GM21360 (cell line): Measurements from ENCODE around the gene AFP.

Experiments
- ATAC-seq: cut with Tn5 transposase; IDR thresholded peaks from one replicate; pipeline ENCODE4 v1.9.1; 2021; ENCODE audit warnings: mild to moderate bottlenecking, moderate library complexity; ENCODE audit not compliant: unreplicated experiment

The AFP gene

GRCh38 chr4:73413294-73413755 is 22.7 kb upstream of the AFP start:
- ATAC-seq: no peak

- no peak for ATAC-seq
These were observed 21.1 kb upstream of the AFP start for GRCh38 chr4:73414936-73415271.

- no peak for ATAC-seq
These were observed 20.2 kb upstream of the AFP start for GRCh38 chr4:73415807-73416238.

- ATAC-seq: no peak
These were observed 19.5 kb upstream of the AFP start for GRCh38 chr4:73416423-73417087.

- no peak for ATAC-seq
These were observed 18.7 kb upstream of the AFP start for GRCh38 chr4:73417342-73417741.

- ATAC-seq: no peak
These were observed 18.0 kb upstream of the AFP start for GRCh38 chr4:73417973-73418372.

GRCh38 chr4:73418677-73419076 is 17.3 kb upstream of the AFP start:
- no peak for ATAC-seq

GRCh38 chr4:73419106-73420038 is 16.6 kb upstream of the AFP start:
- no peak for ATAC-seq

GRCh38 chr4:73420615-73421014 is 15.4 kb upstream of the AFP start:
- no peak for ATAC-seq

- ATAC-seq: no peak
These were observed 14.1 kb upstream of the AFP start for GRCh38 chr4:73421708-73422457.

- no peak for ATAC-seq
These were observed 13.6 kb upstream of the AFP start for GRCh38 chr4:73422458-73422752.

- no peak for ATAC-seq
These were observed 12.8 kb upstream of the AFP start for GRCh38 chr4:73423184-73423583.

GRCh38 chr4:73426666-73427065 is 9.4 kb upstream of the AFP start:
- ATAC-seq: no peak

- no peak for ATAC-seq
These were observed 6.9 kb upstream of the AFP start for GRCh38 chr4:73429118-73429517.

GRCh38 chr4:73429826-73430587 is 6.0 kb upstream of the AFP start:
- ATAC-seq: no peak

- ATAC-seq: no peak
These were observed 4.2 kb upstream of the AFP start for GRCh38 chr4:73431813-73432168.

- ATAC-seq: no peak
These were observed 3.6 kb upstream of the AFP start for GRCh38 chr4:73432169-73433000.

GRCh38 chr4:73433140-73433539 is 2.9 kb upstream of the AFP start:
- ATAC-seq: no peak

GRCh38 chr4:73434311-73434710 is 1.7 kb upstream of the AFP start:
- peak; percentile 80 for ATAC-seq
